ENCODE measurements around the gene SPATA31A7.
"Not testable (repeated sequence)": the region's sequence is repeated elsewhere in the genome, so short reads cannot be mapped to it uniquely, and the experiment has no call there.

The SPATA31A7 gene

DNA sequence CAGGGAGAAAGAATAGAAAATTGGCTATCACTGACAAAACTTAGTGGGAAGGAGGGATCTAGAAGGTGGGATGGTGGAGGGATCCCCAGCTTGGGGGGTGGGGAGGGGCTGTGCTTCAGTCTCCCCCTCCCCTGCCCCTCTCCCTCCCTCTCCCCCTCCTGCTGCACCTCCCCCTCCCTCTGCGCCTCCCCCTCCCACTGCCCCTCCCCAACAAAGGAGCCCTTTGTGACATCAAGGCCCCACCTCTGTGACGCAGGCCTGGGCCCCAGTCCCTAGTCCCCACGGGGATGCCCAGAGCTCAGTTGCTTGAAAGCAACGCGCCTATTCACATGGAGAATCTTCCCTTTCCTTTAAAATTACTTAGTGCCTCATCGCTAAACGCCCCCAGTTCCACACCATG is at the start of gene SPATA31A7:
SPATA31A7 (plus strand) TSS at position 301 of the 400 bp plus-strand sequence; CDS start at position 330, 29 bp downstream.
- not testable (repeated sequence) for DNase-seq (ENCODE audit: low read depth)

DNA sequence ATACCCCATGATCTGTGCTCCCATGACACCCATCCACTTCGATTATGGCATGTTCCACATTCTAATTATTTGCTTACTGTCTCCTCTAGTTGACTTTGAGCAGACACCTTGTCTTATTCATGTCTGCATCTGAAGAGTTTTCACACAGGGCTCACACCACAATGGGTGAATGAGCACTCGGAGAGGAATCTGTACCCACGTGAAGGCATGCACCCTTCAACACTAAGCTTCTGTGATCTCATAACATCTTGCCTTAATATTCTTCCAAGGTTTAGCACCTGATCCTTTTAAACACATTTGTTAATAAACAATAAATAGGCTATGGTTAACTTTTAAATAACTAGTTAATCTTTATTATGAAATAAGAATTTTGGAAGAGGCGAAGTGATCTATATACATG is 36.6 kb downstream of the SPATA31A7 start:
- not testable (repeated sequence) for DNase-seq (ENCODE audit: low read depth)

All from fibroblast of the conjunctiva (primary cell).